ENCODE measurements around the gene MCTP2.
"Not testable (repeated sequence)": the region's sequence is repeated elsewhere in the genome, so short reads cannot be mapped to it uniquely, and the experiment has no call there.

Gene MCTP2

GRCh38 chr15:94235646-94236045 lies 4.3 kb downstream of the MCTP2 start:
- DNase-seq, result no peak

DNA sequence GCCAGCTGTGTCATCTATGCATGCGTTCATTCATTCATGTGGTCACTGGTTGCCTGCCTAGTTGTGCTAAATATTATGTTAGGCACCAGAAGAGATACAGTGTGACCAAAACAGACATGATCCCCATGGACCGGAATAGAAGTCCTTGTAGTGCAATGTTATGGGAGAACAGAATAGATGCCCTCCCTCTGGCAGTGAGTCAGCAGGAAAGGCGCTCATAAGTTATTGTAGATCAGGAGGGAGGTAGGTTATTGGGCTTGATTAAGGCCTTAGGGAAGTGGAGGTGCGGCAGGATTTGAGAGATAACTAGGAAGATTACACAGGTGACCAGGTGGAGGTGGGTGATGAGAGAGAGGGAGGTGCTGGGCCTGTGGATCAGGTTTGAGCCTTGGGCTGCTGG lies 5.2 kb downstream of the MCTP2 start:
- DNase-seq, result no peak

DNA sequence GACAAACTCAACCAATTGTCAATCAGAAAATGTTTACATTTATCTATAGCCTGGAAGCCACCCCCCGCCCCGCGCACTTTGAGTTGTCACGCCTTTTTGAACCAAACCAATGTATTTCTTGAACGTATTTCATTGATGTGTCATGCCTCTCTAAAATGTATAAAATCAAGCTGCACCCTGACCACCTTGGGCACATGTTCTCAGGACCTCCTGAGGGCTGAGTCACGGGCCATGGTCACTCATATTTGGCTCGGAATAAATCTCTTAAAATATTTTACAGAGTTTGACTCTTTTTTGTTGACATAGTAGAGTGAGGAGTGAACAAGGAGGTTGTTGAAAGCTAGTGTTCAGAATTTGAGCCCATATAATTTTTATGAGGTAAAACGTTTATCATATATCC lies 6.5 kb downstream of the MCTP2 start:
- no peak for DNase-seq

GRCh38 chr15:94238539-94239118 lies 7.3 kb downstream of the MCTP2 start:
- no peak for DNase-seq

DNA sequence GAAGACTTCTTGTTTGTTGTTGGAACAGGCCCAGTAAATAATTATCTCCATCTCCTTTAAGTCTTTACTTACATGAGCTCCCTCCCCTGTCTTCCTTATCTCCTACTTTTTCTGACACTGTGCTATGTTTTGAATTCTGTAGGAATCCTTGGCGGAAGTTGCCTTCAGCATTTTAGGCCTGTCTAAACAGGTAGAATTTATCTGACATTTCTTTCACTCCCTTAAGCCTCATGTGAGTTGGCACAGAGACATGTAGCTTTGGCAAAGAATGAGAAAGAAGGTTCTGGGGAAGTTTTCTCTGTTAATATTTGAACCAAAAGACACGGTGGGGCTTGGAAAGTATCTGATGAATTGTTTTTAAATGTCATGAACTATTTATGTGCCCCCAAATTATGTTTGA lies 8.1 kb downstream of the MCTP2 start:
- DNase-seq, result no peak

- no peak for DNase-seq
These were observed 9.1 kb downstream of the MCTP2 start for GRCh38 chr15:94240480-94240879.

DNA sequence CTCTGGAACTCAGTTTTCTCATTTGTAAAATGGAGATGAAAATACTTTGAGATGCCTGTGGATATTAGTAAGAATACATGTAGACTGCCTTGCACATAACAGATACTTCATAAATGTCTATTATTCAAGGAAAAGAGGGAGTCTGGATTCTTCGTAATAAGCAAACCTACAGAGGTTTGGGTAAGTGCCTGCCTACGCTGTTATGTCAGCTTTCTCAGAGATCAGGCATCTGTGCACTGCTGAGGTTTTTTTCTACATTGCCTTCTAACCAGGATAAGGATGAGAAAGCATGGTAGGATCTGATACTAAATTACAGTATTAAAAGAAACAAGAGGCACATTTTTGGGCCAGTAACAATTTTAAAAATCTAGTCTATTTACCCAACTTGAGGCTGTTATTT lies 10.9 kb downstream of the MCTP2 start:
- DNase-seq, result no peak

DNA sequence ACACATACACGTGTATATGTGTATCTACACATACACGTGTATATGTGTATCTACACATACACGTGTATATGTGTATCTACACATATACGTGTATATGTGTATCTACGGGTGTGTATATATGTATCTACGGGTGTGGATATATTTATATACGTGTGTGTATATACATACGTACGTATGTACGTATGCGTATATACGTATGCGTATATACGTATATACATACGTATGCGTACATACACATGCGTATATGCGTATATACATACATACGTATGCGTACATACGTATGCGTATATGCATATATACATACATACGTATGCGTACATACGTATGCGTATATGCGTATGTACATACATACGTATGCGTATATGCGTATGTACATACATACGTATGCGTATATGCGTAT lies 11.6 kb downstream of the MCTP2 start:
- not testable (repeated sequence) for DNase-seq

GRCh38 chr15:94243418-94243817 lies 12.1 kb downstream of the MCTP2 start:
- no peak for DNase-seq

GRCh38 chr15:94246016-94246415 lies 14.7 kb downstream of the MCTP2 start:
- no peak for DNase-seq

DNA sequence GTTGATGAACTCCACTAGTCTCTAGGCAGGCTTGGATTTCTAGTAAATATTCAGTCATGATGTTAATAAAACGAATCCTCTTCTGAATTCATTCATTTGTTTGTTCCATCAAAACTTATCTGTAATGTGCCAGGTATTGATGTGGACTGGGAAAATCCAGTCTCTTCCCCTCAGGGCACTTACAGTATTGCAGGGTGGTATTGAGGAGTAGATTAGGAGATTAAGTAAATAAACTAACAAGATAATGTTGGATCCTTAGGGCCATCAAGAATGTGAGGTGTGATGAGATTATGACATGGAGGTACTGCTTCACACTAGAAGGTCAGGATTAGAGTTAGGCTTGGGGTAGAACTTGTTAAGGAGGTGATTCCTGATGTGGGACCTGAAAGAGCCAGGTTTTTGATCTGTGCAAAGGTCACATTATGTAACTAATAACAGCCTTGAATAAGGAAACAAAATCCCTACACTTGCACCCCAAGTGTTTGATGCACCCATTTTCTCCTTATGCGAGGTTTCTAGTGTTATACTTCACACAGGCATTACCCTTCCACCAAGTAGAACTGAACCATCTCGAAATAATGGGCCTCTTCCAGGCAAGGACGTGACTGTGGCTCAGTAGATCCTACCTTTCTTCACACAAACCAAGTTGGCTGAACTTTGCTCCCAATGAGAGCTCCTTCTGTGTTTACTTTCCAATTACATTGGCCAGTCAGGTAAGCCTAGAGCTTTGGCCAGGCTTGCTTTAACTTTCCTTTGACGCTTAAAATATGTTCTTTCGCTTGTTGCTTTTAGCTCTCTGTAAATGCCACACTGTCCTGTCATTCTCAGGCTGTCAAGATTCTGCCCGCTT lies 16.7 kb downstream of the MCTP2 start:
- DNase-seq, result no peak

- DNase-seq, result no peak
These were observed 19.4 kb downstream of the MCTP2 start for GRCh38 chr15:94250801-94251200.

DNA sequence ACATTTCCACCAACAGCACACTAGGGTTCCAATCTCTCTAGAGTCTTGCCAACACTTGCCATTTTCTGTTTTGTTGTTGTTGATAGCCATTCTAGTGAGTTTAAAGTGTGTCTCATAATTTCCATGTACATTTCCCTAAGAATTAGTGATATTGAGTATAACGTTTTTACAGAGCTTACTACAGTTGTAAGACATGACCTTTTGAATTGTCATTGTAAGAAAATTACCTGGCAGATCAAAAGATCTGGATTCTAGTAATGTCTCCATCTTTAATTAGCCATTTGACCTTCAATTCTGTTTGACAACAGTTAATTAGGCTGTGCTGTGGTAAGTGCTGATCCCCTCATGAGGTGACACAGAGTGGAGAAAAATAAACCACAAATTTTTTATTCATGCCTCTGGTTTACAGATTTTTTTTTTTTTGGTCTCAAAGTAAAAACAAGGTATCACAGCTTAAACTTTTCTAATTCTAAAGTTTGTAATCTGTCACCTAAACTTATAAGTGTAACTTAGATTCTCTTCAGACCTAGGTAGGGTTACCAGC lies 20.9 kb downstream of the MCTP2 start:
- no peak for DNase-seq

- no peak for DNase-seq
These were observed 21.6 kb downstream of the MCTP2 start for GRCh38 chr15:94252906-94253491.

DNA sequence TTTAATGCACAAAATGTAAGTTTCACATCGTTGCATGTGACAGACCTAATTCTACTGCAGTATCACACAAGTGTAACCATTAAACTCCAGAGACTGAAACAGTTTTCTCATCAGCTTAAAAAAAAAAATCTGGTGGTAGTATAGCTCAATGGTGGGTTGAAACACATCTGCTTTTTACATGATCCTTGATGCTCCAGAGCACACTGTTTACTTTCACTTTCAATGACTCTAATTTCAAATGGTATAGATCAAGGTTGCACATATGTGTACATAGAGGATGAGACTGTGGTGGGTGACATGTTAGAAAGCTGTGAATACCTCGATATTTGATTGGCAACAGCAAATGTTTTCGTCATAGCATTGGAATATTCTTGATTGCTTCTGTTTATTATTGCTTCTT lies 22.4 kb downstream of the MCTP2 start:
- DNase-seq, result no peak

DNA sequence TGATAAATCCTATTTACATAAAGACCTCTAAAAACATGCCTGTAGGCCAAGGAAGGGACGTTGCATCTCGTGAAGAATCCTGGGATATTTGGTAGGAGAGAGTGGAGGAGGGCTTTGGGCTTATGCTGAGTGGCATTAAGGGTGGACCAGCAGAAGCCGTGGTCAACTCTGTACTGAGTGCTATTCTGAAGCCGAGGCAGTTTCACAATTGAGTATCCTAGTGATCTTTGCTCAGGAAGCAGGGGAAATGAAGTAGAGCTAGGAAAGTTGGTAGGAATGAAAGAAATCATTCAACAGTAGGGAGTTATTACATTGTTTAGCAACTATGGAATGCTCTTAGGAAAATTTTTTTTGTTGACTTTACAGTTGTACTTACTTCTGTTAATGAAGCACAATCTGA lies 24.2 kb downstream of the MCTP2 start:
- no peak for DNase-seq

GRCh38 chr15:94256511-94256910 lies 25.1 kb downstream of the MCTP2 start:
- DNase-seq, result no peak

- not testable (repeated sequence) for DNase-seq
These were observed 26.4 kb downstream of the MCTP2 start for GRCh38 chr15:94257776-94258175.

DNA sequence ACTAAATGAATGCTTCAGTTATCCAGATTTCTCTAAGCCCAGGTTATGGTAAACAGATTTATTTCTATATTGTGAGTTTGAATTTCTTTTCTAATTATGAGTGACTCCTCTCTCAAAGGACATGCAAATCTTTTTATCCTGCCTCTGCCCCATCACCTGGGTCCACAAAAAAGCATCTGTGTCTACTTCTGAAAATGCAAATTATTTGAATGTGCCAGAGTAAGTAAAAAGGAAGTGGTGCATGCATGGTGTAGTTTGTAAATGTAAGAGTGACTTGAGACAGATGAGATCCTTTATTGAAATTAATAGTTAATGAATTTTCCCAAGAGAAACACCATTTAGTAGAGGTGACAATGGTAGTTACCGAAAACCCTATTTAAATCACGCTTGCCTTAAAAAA lies 26.9 kb downstream of the MCTP2 start:
- DNase-seq, result no peak

GRCh38 chr15:94259121-94259751 lies 27.9 kb downstream of the MCTP2 start:
- no peak for DNase-seq

DNA sequence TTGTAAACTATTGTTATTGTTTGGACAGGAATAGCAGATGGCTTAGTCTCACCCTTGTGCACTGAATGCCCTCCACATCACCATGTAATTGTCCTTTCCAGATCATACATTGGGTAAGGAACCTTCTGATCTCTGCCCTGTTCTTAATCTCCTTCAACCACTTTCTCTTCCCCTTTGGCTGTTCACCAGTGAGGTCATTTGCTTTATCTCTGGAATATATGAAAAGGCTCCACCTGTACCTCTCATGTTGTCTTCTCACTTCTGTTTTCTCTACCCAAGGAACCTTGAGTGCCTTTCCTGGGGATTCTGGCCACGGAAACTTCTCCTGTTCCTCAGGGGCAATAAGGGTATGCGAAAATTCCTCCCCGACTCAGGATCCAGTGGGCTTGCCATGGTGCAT lies 28.5 kb downstream of the MCTP2 start:
- no peak for DNase-seq

- DNase-seq, result no peak
These were observed 30.8 kb downstream of the MCTP2 start for GRCh38 chr15:94262201-94262600.
